ENCODE results near the gene KIAA1328. TPM values are rescaled to one million over a fixed set of nuclear protein-coding genes. Genes with fewer than 3 reads are reported as not detected.

Gene KIAA1328
- total RNA-seq, 1 donor from 2014 or later: 11.6 TPM

GRCh38 chr18:37175727-37176620, 347.0 kb downstream of the KIAA1328 start:
- Mint-ChIP-seq H3K9me3 (no peaks in the 10 kb centered on the region), H3K27ac (peak overlapping the region; percentile 40), H3K4me3 (peak overlapping the region; percentile 45), H3K27me3 (no peaks in the 10 kb centered on the region), H3K4me1 (ENCODE audit: unreplicated experiment) (peaks cover 5% of the 10 kb centered on the region), H3K36me3 (peaks cover 4% of the 10 kb centered on the region)
- no peak for DNase-seq (ENCODE audit: extremely low spot score, unreplicated experiment)
- TF ChIP-seq CTCF (conservative IDR thresholded peaks at IDR 0.05): no peak

- Mint-ChIP-seq H3K27me3 (no peaks in the 10 kb centered on the region), H3K4me3 (peak overlapping the region; percentile 45), H3K27ac (peak overlapping the region; percentile 40), H3K36me3 (peaks cover 4% of the 10 kb centered on the region), H3K9me3 (no peaks in the 10 kb centered on the region), H3K4me1 (ENCODE audit: unreplicated experiment) (peaks cover 5% of the 10 kb centered on the region)
- TF ChIP-seq CTCF (conservative IDR thresholded peaks at IDR 0.05): no peak
- no peak for DNase-seq (ENCODE audit: extremely low spot score, unreplicated experiment)
Observed at GRCh38 chr18:37176621-37176934, 347.7 kb downstream of the KIAA1328 start.

GRCh38 chr18:37179384-37179783, 350.5 kb downstream of the KIAA1328 start:
- no peak overlapping the region for H3K4me3 Mint-ChIP-seq
- H3K27me3 Mint-ChIP-seq: peaks cover 8% of the 10 kb centered on the region
- peaks cover 4% of the 10 kb centered on the region for H3K36me3 Mint-ChIP-seq
- no peak overlapping the region for H3K27ac Mint-ChIP-seq
- no peak for DNase-seq (ENCODE audit: extremely low spot score, unreplicated experiment)
- H3K4me1 Mint-ChIP-seq (ENCODE audit: unreplicated experiment): peaks cover 5% of the 10 kb centered on the region
- no peak for TF ChIP-seq CTCF (conservative IDR thresholded peaks at IDR 0.05)
- H3K9me3 Mint-ChIP-seq: no peaks in the 10 kb centered on the region

- no peak for DNase-seq (ENCODE audit: extremely low spot score, unreplicated experiment)
- H3K4me1 Mint-ChIP-seq (ENCODE audit: unreplicated experiment): peaks cover 5% of the 10 kb centered on the region
- H3K4me3 Mint-ChIP-seq: no peak overlapping the region
- peaks cover 8% of the 10 kb centered on the region for H3K27me3 Mint-ChIP-seq
- no peaks in the 10 kb centered on the region for H3K9me3 Mint-ChIP-seq
- no peak overlapping the region for H3K27ac Mint-ChIP-seq
- H3K36me3 Mint-ChIP-seq: peaks cover 4% of the 10 kb centered on the region
- TF ChIP-seq CTCF (conservative IDR thresholded peaks at IDR 0.05): no peak
Observed at GRCh38 chr18:37180086-37180485, 351.2 kb downstream of the KIAA1328 start.

GRCh38 chr18:37182340-37183135, 353.6 kb downstream of the KIAA1328 start:
- Mint-ChIP-seq H3K27me3 (peaks cover 8% of the 10 kb centered on the region), H3K27ac (no peak overlapping the region), H3K4me1 (ENCODE audit: unreplicated experiment) (no peaks in the 10 kb centered on the region), H3K4me3 (no peak overlapping the region), H3K9me3 (no peaks in the 10 kb centered on the region), H3K36me3 (peaks cover 4% of the 10 kb centered on the region)
- TF ChIP-seq CTCF (conservative IDR thresholded peaks at IDR 0.05): no peak
- no peak for DNase-seq (ENCODE audit: extremely low spot score, unreplicated experiment)
